Fibroblast of the aortic adventitia (primary cell): ENCODE results near the gene ZNF335. TPM values are rescaled to one million over a fixed set of nuclear protein-coding genes. Genes with fewer than 3 reads are reported as not detected.

Experiments used
- DNase-seq: peaks from one replicate; pipeline ENCODE4 v3.0.0-alpha.2; 2010; ENCODE audit warnings: low read depth
- H3K4me3 ChIP-seq: 2 replicates; pipeline ENCODE4 v1.5.1; 2011; ENCODE audit warnings: low read depth, mild to moderate bottlenecking, control low read depth, low read length, moderate library complexity
- CTCF ChIP-seq: IDR thresholded peaks from 2 replicates; pipeline ENCODE4 v1.5.1; 2011; ENCODE audit warnings: mild to moderate bottlenecking, low read length, control low read depth, inconsistent platforms; ENCODE audit not compliant: insufficient read depth
- total RNA-seq: library from RNA; depleted of rRNA; stranded (reverse); fragments of >200 nt; gene quantifications from 2 replicates; pipeline ENCODE4 v1.2.3, GENCODE V29; 2012; ENCODE audit warnings: low replicate concordance

ZNF335 gene
- total RNA-seq, 1 donor, result 18.2 TPM

GRCh38 chr20:46014517-46015396 is 42.8 kb upstream of the ZNF335 start:
- H3K4me3 ChIP-seq, result no peak overlapping the region
- no peak for TF ChIP-seq CTCF
- DNase-seq, result no peak

- peak; percentile 78 for TF ChIP-seq CTCF
- H3K4me3 ChIP-seq, result no peak overlapping the region
- DNase-seq, result peak; percentile 41
Observed at GRCh38 chr20:46013829-46014516, 42.0 kb upstream of the ZNF335 start.

- no peak for DNase-seq
- no peak overlapping the region for H3K4me3 ChIP-seq
- no peak for TF ChIP-seq CTCF
Observed at GRCh38 chr20:46013322-46013828, 41.4 kb upstream of the ZNF335 start.

GRCh38 chr20:46012921-46013320 is 40.9 kb upstream of the ZNF335 start:
- DNase-seq, result no peak
- no peak overlapping the region for H3K4me3 ChIP-seq
- no peak for TF ChIP-seq CTCF

- no peak for DNase-seq
- no peak overlapping the region for H3K4me3 ChIP-seq
- peak; percentile 8 for TF ChIP-seq CTCF
Observed at GRCh38 chr20:46011631-46012482, 39.9 kb upstream of the ZNF335 start.
